ENCODE measurements around the gene CARD18.

DNA sequence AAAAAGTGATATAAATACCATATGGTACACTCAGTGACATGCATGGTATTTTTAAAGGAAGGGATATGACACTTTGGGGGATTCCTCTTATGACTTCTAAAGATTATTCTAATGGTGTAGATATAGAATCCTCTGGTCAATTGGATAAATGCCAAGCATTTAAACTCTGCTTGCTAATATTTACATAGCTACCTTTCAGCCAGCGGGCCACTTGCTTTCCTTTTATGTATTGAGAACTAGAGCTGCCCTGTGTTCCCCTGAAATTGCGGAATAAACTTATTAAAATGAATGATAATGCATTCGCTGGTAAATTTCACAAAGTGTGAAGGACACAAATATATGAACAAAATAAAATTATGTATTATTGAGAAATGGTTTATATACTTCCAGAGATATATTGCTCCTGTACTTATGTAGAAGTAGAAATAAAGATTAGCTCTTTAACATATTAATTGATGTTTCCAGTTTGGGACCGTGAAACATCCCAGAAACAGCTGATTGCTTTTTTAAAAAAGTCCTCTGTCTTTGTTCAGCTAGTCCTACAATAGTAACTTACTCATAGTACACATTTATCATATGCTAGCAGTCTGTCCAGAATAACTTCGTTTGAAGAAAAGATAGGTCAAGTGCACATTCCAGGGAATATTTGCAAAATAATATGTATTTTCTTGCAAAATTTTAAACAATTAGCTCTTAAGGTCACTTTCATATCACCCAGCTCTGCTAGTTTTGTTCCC is 40.1 kb upstream of the CARD18 start:
- no peak for TF ChIP-seq CTCF (tag by site-specific recombination; IDR thresholded peaks at IDR 0.05)
- no peak for TF ChIP-seq ZNF514 (tag by site-specific recombination; IDR thresholded peaks at IDR 0.05)
- TF ChIP-seq ZNF830 (tag by site-specific recombination; IDR thresholded peaks at IDR 0.05; ENCODE audit: low read depth), result no peak
- no peak for TF ChIP-seq REST (tag by site-specific recombination; IDR thresholded peaks at IDR 0.05)
- no peak for TF ChIP-seq ZNF521 (tag by site-specific recombination; IDR thresholded peaks at IDR 0.05)
- no peak for TF ChIP-seq ZNF768 (tag by site-specific recombination; IDR thresholded peaks at IDR 0.05)

Measured in HEK293 (cell line).